Dedifferentiated amniotic fluid mesenchymal stem cell (primary cell): ENCODE data around the gene TAL1.

Source experiments
- DNase-seq: peaks from one replicate; pipeline ENCODE4 v3.0.0-alpha.2; 2016; ENCODE audit errors: extremely low spot score

The TAL1 gene

DNA sequence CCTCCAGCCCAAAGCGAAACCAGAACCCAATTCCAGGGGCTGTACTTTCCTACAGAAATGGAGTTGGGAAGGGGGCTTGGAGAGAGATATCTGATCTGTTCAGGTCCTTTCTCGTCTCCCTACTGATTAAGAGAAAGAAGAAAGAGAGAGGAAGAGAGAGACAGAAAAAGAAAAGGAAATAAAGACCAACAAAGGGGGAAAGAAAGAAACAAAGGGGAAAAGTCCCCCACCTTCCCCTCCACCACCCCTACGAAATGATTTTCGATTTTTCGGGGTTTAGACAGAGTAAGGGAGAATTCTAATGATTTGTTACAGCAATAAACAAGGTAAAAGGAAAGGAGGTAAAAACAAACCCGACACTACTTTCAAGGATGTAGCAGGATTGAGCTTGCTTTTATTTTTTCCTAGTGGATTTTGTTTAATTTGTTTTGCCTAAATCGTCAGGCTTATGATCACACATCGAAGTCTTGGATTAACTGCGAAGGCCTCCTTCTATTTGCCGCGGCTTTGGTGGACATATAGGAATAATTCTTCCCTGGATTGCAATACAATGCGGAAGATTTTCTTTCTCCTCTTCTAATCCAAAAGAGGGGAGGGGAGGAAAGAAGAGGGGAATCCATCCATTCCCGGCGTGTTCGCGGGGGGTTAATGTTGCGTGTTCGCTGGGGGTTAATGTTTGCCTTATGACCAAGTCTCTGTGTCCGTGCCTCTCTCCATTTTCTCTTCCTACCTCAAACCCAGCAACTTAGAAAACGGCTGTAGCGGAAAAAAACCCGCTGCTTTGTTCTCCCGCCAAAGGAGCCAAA is 1.9 kb downstream of the TAL1 start:
- no peak for DNase-seq

DNA sequence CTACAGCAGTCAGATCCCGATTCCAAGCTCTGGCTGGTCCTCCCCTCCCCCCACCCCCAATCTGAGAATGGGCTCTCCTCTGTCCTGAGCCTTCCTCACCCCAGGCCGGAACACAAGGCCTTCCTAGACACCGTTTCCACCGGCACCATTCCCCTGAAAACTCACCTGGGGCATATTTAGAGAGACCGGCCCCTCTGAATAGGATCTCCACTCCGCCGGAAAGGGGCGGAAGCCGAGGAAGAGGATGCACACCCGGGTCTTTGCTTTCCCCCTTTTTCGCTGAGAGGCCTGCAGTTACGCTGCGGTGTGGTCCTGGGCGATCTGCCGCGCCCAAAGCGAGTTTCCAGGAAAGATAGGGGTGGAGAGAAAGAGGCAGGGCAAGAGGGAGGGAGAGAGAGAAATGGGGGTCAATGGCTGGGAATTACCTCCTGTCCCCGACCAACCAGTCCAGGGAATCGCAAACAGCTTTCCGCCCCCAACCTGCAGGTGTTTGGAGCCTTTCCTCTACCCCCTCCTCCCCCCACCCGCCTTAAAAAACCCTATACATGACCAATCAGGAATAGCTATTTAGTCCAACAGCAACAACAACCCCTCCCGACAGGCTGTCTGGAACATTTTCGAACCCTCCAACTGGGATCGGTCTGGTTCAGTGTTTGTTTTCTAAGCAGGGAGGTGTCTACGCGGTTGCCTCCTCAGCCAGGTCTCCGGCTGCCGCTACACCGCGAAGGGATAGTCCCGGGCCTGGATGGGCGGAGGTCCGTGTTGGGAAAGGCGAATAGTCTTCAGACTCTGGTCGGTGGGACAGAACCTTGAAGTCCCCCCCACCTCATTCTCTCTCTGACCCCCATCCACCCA is 2.8 kb downstream of the TAL1 start:
- DNase-seq: no peak

GRCh38 chr1:47228644-47229030 is 3.4 kb downstream of the TAL1 start:
- no peak for DNase-seq

GRCh38 chr1:47227341-47228232 is 4.4 kb downstream of the TAL1 start:
- DNase-seq: no peak

DNA sequence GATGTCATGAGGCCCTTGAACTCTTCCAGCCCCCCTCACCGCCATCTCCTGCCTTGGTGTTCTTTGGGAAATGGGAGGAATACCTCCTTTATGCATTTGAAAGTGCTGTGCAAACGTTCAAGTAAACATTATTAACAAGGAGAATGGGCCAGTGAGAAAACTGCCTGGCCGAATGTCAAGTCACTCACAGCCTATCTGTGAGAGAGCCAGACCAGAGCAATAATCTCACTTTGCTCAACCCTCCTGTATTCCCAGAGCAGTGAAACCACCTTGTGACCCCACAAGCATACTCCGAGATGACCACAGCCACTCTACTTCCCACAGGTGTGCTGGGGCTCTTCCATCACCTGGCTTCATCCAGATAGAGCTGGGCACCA is 5.2 kb downstream of the TAL1 start:
- DNase-seq: no peak

- DNase-seq: no peak
Observed at GRCh38 chr1:47226121-47226838, 5.7 kb downstream of the TAL1 start.

DNA sequence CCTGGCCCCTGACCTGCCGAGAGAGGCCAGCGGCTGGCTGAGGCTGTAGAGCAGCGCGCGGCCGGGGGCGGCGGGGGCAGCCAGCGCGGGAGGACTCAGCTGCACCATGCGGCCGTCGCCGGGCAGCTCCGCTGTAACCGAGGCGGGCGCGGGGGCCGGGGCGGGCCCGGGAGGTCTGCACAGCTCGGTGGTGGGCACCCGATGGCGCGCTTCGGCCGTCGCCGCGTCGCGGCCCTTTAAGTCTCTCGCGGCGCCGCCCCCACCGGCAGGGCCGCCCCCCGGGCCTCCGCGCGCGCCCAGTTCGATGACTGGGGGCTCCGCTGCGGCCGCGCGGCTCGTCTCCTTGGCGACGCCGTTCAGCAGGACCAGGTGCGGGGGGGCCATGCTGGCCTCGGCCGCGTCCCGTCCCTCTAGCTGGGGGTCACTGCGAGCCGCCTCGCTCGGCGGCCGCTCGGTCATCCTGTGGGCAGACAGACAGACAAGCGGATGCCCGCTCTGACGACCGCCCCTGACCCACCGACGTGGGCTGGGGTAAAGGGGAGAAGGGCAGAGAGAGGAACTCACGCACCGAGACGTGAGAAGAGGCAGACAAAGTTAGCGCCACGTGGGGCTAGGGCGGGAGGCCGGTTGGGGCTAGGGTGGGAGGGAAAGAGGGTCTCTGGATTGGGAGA is 6.5 kb downstream of the TAL1 start:
- no peak for DNase-seq

- DNase-seq: no peak
Observed at GRCh38 chr1:47224676-47225399, 7.2 kb downstream of the TAL1 start.

DNA sequence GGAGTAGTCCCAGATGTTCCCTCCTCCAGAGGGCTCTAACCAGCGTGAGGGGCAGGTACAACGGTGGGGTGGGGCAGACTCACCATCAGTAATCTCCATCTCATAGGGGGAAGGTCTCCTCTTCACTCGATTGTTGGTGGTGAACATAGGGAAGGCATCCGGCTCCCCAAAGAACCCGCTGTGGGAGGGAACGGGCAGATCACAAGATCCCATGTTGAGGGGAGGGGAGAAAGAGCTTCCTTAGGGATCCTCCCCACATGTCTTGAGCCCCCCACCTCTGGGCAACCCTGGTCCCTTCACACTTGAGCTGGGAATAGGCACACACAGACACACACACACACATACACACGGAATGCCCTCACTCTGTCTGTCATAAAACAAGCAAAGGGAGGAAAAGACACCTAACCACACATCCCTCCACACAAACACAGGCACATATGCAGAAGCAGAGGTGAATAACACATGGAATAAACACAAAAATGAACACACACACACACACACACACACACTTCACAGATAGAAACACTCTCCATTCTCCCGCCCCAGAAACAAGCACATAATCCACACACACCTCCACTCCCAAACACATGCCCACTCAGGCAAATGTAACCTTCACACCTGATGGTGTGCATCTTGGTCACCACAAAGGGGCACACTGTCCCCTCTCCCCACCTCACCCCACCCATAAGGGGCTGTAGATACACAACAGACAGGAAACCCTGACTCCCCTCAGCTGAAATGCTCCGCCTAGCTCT is 7.9 kb downstream of the TAL1 start:
- DNase-seq: no peak

DNA sequence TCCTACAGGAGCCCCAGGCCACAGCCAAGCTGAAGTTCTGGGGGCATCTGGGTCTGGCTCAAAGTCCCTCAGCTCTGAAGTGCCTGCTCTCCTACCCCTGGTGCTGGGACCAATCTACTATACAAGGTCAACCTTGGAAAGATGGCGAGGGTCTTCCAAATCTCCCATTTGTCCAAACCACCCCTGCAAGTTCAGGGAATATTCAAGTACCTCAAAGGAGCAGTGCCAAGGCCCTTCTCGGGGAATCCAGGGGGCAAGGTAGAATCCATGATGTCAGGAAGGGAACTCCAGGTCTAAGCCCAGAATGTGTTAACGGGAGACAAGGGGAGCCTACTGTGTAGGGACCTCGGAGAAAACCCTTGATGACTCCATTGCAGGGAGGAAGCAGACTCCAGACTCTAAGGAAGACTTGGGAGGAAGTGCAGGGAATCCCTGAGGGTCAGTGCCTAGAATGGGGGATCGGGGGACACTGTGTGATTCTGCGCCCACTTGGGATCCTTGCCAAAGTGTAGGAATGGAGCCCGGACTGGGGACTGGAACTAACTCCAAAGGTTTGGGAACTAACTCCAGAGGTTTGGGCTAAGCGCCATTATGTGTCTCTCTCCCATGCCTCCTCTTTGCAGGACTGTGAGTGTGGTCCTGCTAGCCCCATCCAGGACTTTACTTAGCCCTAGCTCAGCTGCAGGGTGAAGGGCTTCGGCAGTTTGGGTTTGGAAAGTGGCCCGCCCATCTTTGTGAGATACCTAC is 8.7 kb downstream of the TAL1 start:
- DNase-seq: no peak

- DNase-seq: no peak
Observed at GRCh38 chr1:47222476-47222875, 9.5 kb downstream of the TAL1 start.

DNA sequence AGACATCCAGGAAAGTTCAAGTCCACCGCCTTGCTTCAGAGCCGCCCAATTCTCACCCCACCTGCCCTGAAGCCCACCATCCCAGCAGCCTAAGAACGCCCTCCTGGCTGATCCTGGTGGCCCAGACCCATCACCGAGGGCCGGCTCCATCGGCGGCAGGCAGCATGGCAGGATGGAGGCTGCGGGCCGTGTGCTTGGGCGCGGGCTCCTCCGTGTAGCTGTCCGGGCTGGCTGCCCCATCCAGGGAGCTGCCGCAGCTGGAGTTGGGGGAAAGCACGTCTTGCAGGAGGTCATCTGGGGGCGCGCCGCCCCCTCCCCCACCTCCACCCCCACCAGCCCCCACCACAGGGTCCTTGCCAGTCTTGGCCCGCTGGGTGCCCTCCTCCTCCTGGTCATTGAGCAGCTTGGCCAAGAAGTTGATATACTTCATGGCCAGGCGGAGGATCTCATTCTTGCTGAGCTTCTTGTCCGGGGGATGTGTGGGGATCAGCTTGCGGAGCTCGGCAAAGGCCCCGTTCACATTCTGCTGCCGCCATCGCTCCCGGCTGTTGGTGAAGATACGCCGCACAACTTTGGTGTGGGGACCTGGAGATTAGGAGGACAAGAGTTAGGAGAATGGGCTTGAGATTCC is 12.3 kb downstream of the TAL1 start:
- DNase-seq: no peak

DNA sequence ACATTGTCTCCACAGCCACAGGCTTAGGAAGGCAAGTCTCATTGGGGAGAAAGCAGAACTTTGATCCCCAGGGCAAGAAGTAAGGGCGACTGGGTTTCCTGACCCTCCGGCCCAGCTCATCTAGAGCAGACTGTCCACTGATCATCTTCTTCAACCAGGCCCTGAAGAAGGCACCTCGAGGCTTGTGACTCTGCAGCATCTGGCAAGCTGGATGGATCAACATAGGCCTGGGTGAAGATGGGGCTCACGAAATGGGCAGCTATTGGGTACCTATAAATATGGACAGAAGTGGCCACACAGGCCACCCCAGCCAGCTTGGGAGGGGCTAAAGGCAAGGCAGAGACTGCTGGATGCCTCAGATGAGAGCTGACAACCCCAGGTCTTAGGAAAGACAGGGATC is 13.0 kb downstream of the TAL1 start:
- DNase-seq: no peak

DNA sequence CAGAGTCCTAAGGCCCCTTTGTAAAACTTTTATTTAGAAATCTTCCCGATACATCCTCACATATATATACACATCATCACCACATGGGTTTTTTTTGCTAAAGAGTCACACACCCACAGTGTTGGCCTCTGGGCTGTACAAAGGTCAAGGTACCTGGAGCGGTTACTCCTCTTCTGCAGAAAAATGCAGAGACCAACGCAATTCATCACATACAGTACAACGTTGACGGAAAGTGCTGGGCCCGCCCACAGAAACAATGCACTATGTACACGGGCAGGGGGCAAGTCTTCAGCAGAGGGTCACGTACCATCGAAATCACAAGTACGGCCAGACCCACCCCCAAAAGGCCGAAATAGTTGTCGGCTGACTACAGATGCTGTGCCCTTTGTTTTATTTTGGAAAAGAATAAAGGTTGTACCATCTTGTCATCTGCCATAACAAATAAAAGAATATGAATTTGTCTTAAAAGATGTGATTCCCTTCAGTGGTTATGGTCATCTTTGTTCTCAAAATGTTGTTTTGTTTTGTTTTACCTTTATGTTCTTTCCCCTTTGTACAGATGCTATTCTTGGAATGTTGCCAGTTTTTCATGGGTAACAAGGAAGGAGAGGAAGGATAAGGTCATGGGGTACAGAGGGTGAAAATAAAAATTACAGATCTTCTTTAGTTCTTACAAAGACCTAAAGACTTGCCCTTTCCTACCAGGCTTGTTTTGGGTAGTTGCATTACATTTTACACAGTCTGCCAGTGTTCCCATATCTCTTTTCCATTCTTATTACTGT is 15.6 kb downstream of the TAL1 start:
- DNase-seq: no peak

GRCh38 chr1:47215713-47216112 is 16.3 kb downstream of the TAL1 start:
- DNase-seq: no peak

DNA sequence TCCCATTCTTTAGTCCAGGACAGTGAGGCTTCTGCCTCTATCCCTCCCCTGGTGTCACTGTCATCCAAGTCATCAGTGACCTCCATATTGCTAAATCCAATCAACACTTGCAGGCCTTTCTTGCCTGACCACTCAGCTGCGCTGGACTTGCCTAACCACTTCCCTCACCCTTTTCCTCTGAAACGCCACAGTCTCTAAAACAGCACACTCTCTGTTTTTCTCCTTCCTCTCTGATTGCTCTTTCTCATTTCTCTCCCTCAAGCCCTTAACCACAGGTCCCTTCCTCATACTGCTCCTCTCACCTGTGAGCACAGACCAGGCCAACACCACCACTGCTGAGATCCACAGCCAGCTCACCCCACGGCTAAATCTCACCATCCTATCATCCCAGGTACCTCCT is 17.5 kb downstream of the TAL1 start:
- no peak for DNase-seq

- no peak for DNase-seq
Observed at GRCh38 chr1:47213230-47213963, 18.6 kb downstream of the TAL1 start.
